ENCODE data around the gene CPED1.

DNA sequence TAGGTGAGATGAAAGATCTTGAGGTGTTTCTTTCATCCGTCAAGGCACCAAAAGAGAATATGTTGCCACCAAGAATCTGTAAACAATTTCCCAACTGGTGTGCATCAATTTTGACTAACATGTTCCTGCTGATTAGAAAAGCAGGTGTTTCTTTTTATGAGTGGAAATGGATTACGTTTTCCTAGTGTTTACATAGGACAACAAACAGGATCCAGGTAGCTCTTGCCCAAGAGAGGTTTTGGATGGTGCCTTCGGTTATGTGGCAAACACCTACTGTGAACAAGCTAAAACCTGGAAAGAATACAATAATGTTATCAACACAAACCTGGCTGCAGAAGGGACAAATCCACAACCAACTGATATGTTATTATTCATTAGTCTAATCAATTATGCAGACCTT lies 286.7 kb downstream of the CPED1 start:
- TF ChIP-seq, protein P1, sequence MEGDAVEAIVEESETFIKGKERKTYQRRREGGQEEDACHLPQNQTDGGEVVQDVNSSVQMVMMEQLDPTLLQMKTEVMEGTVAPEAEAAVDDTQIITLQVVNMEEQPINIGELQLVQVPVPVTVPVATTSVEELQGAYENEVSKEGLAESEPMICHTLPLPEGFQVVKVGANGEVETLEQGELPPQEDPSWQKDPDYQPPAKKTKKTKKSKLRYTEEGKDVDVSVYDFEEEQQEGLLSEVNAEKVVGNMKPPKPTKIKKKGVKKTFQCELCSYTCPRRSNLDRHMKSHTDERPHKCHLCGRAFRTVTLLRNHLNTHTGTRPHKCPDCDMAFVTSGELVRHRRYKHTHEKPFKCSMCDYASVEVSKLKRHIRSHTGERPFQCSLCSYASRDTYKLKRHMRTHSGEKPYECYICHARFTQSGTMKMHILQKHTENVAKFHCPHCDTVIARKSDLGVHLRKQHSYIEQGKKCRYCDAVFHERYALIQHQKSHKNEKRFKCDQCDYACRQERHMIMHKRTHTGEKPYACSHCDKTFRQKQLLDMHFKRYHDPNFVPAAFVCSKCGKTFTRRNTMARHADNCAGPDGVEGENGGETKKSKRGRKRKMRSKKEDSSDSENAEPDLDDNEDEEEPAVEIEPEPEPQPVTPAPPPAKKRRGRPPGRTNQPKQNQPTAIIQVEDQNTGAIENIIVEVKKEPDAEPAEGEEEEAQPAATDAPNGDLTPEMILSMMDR (conservative IDR thresholded peaks at IDR 0.05; ENCODE audit: low read depth, low read length), result no peak
- TF ChIP-seq EZH2phosphoT487 (IDR thresholded peaks at IDR 0.05; ENCODE audit: borderline replicate concordance, low read length), result no peak

Data from PC-3 (cell line).